WTC11 (cell line): Measurements from ENCODE around the gene PYCARD. TPM values are rescaled to one million over a fixed set of nuclear protein-coding genes. Genes with fewer than 3 reads are reported as not detected.

Source experiments
- ATAC-seq: fragments of 200-7000 bp; cut with Tn5 transposase; 2 replicates; pipeline ENCODE4 v1.10.0; 2021; ENCODE audit warnings: mild to moderate bottlenecking, moderate library complexity
- CTCF ChIA-PET: fragments of 300-600 bp; sonication (Branson Sonifier 250); formaldehyde crosslinking; loops from one replicate; lab custom pipeline; 2021; ENCODE audit warnings: antibody characterized with exemption; lab: Charles Lee
- POLR2A ChIA-PET: fragments of 350-600 bp; sonication (Branson Sonifier 250); formaldehyde crosslinking; loops from one replicate; lab custom pipeline; 2021; ENCODE audit warnings: antibody characterized with exemption; lab: Charles Lee
- DNase-seq: peaks from one replicate; pipeline ENCODE4 v3.0.0; 2021; ENCODE audit warnings: low spot score
- H3K27ac Mint-ChIP-seq: 2 replicates; pipeline ENCODE4 v1.8.0; 2021; ENCODE audit warnings: mixed read lengths
- H3K27me3 Mint-ChIP-seq: 2 replicates; pipeline ENCODE4 v1.8.0; 2021; ENCODE audit warnings: low read depth, mild to moderate bottlenecking, moderate library complexity, mixed read lengths
- H3K36me3 Mint-ChIP-seq: 2 replicates; pipeline ENCODE4 v1.8.0; 2021; ENCODE audit warnings: mixed read lengths
- H3K4me1 Mint-ChIP-seq: 2 replicates; pipeline ENCODE4 v1.8.0; 2022; ENCODE audit warnings: mixed read lengths
- H3K4me3 Mint-ChIP-seq: 2 replicates; pipeline ENCODE4 v1.8.0; 2021; ENCODE audit warnings: mild to moderate bottlenecking, moderate library complexity, mixed read lengths
- H3K9me3 Mint-ChIP-seq: 2 replicates; pipeline ENCODE4 v1.8.0; 2021; ENCODE audit warnings: mixed read lengths
- E2F5 ChIP-seq: sonication (generic); formaldehyde crosslinking; IDR thresholded peaks from 2 replicates; pipeline ENCODE4 v1.8.1; 2022; ENCODE audit warnings: mild to moderate bottlenecking, moderate library complexity, missing genetic modification reagents
- ETV6 ChIP-seq: sonication (generic); formaldehyde crosslinking; IDR thresholded peaks from 2 replicates; pipeline ENCODE4 v1.8.1; 2022; ENCODE audit warnings: mild to moderate bottlenecking, missing genetic modification reagents
- GTF2I ChIP-seq: fragments of 250-450 bp; sonication (Bioruptor Pico); conservative IDR thresholded peaks from 2 replicates; pipeline ENCODE4 v1.4.0; 2021; ENCODE audit warnings: mild to moderate bottlenecking
- NR3C1 ChIP-seq: sonication (generic); formaldehyde crosslinking; conservative IDR thresholded peaks from 2 replicates; pipeline ENCODE4 v1.8.1; 2023; ENCODE audit warnings: low read depth, mild to moderate bottlenecking, missing genetic modification reagents
- OVOL2 ChIP-seq: fragments of 250-450 bp; sonication (Bioruptor Pico); IDR thresholded peaks from 2 replicates; pipeline ENCODE4 v1.9.0; 2021; ENCODE audit warnings: mild to moderate bottlenecking, borderline replicate concordance
- TCF7 ChIP-seq: sonication (generic); formaldehyde crosslinking; IDR thresholded peaks from 2 replicates; pipeline ENCODE4 v1.8.0; 2022; ENCODE audit warnings: mild to moderate bottlenecking, low read depth, missing genetic modification reagents, moderate library complexity
- TP53 ChIP-seq: sonication (generic); formaldehyde crosslinking; IDR thresholded peaks from 2 replicates; pipeline ENCODE4 v1.8.1; 2023; ENCODE audit warnings: mild to moderate bottlenecking, missing genetic modification reagents
- ZNF232 ChIP-seq: sonication (generic); formaldehyde crosslinking; IDR thresholded peaks from 2 replicates; pipeline ENCODE4 v1.8.0; 2022; ENCODE audit warnings: mild to moderate bottlenecking, missing genetic modification reagents
- ZNF416 ChIP-seq: fragments of 250-450 bp; sonication (Bioruptor Pico); IDR thresholded peaks from 2 replicates; pipeline ENCODE4 v1.9.0; 2021; ENCODE audit warnings: mild to moderate bottlenecking, inconsistent platforms
- ZNF423 ChIP-seq: fragments of 250-450 bp; sonication (Bioruptor Pico); IDR thresholded peaks from 2 replicates; pipeline ENCODE4 v2.1.2; 2022; ENCODE audit warnings: mild to moderate bottlenecking, moderate library complexity
- total RNA-seq: library from RNA; stranded (reverse); gene quantifications from 3 replicates; pipeline ENCODE4 v1.2.3, GENCODE V29; 2021
- TF ChIP-seq, protein P1 (sequence below): sonication (generic); formaldehyde crosslinking; IDR thresholded peaks from 2 replicates; pipeline ENCODE4 v1.8.1; 2023; ENCODE audit warnings: mild to moderate bottlenecking, missing genetic modification reagents
- TF ChIP-seq, protein P2 (sequence below): sonication (generic); formaldehyde crosslinking; IDR thresholded peaks from 2 replicates; pipeline ENCODE4 v1.8.1; 2023; ENCODE audit warnings: mild to moderate bottlenecking, moderate library complexity, missing genetic modification reagents
- TF ChIP-seq, protein P3 (sequence below): fragments of 250-450 bp; sonication (Bioruptor Pico); conservative IDR thresholded peaks from 2 replicates; pipeline ENCODE4 v1.9.0; 2021; ENCODE audit warnings: mild to moderate bottlenecking
- TF ChIP-seq, protein P4 (sequence below): sonication (generic); formaldehyde crosslinking; IDR thresholded peaks from 2 replicates; pipeline ENCODE4 v1.8.0; 2023; ENCODE audit warnings: missing genetic modification reagents, mild to moderate bottlenecking, borderline replicate concordance
- TF ChIP-seq, protein P5 (sequence below): sonication (generic); formaldehyde crosslinking; IDR thresholded peaks from 2 replicates; pipeline ENCODE4 v1.8.1; 2023; ENCODE audit warnings: mild to moderate bottlenecking, missing genetic modification reagents, borderline replicate concordance

The PYCARD gene
- total RNA-seq, 1 experiment from 2014 or later, result 35.2 TPM

DNA sequence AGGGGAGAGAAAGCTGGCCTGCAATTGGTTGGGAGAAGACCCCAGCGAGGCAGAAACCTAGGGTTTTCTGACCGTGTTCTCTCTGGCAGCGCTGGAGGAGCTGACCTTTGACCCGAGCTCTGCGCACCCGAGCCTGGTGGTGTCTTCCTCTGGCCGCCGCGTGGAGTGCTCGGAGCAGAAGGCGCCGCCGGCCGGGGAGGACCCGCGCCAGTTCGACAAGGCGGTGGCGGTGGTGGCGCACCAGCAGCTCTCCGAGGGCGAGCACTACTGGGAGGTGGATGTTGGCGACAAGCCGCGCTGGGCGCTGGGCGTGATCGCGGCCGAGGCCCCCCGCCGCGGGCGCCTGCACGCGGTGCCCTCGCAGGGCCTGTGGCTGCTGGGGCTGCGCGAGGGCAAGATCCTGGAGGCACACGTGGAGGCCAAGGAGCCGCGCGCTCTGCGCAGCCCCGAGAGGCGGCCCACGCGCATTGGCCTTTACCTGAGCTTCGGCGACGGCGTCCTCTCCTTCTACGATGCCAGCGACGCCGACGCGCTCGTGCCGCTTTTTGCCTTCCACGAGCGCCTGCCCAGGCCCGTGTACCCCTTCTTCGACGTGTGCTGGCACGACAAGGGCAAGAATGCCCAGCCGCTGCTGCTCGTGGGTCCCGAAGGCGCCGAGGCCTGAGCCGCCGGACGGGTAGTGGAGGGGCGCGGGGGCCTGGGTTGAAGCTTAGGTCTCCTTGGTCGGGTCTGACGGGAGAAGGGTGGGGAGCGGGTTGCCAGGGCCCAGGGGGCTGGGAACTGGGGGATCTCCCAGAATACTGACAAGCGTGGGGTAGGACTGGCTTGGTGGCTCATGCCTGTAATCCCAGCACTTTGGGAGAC lies 21.8 kb upstream of the PYCARD start (continued):
- TF ChIP-seq, protein P1, sequence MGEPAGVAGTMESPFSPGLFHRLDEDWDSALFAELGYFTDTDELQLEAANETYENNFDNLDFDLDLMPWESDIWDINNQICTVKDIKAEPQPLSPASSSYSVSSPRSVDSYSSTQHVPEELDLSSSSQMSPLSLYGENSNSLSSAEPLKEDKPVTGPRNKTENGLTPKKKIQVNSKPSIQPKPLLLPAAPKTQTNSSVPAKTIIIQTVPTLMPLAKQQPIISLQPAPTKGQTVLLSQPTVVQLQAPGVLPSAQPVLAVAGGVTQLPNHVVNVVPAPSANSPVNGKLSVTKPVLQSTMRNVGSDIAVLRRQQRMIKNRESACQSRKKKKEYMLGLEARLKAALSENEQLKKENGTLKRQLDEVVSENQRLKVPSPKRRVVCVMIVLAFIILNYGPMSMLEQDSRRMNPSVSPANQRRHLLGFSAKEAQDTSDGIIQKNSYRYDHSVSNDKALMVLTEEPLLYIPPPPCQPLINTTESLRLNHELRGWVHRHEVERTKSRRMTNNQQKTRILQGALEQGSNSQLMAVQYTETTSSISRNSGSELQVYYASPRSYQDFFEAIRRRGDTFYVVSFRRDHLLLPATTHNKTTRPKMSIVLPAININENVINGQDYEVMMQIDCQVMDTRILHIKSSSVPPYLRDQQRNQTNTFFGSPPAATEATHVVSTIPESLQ (CRISPR knock-in tag), result no peak
- TF ChIP-seq ZNF232 (CRISPR knock-in tag) (no peak), OVOL2 (CRISPR knock-in tag) (no peak), TCF7 (CRISPR knock-in tag) (no peak), E2F5 (CRISPR knock-in tag) (no peak)
- TF ChIP-seq, protein P2, sequence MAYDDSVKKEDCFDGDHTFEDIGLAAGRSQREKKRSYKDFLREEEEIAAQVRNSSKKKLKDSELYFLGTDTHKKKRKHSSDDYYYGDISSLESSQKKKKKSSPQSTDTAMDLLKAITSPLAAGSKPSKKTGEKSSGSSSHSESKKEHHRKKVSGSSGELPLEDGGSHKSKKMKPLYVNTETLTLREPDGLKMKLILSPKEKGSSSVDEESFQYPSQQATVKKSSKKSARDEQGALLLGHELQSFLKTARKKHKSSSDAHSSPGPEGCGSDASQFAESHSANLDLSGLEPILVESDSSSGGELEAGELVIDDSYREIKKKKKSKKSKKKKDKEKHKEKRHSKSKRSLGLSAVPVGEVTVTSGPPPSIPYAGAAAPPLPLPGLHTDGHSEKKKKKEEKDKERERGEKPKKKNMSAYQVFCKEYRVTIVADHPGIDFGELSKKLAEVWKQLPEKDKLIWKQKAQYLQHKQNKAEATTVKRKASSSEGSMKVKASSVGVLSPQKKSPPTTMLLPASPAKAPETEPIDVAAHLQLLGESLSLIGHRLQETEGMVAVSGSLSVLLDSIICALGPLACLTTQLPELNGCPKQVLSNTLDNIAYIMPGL (CRISPR knock-in tag), result no peak
- TF ChIP-seq, all 79 proteins: peak for 0

DNA sequence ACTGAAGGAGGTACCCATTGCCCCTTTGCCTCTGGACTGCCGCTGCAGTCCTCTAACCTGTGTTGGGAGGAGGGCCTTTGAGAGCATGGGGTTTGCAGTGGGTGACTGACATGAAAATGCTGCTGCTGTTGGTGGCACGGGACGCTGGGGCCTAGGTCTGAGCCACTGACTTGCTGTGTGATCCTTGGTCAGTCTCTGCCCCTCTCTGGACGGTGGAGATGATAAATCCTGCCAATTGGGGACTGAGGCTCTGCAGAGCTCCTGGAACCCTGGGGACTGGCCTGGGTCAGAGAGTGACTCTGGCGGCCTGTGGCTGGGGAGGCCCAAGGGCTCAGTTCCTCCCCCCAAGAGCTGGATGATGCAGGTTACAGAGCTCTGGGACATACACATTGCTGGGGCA lies 20.5 kb upstream of the PYCARD start:
- ATAC-seq, result no peak
- H3K27ac Mint-ChIP-seq, result no peak overlapping the region
- H3K27me3 Mint-ChIP-seq, result peaks cover 23% of the 10 kb centered on the region
- POLR2A ChIA-PET, result no interaction called here
- CTCF ChIA-PET, result interaction anchor here (0.6 kb wide), 1 partner anchor 189 kb away, joined by 3 read pairs; no protein-coding TSS in a partner anchor
- no peaks in the 10 kb centered on the region for H3K36me3 Mint-ChIP-seq
- DNase-seq, result no peak
- no peaks in the 10 kb centered on the region for H3K9me3 Mint-ChIP-seq
- H3K4me3 Mint-ChIP-seq, result no peak overlapping the region
- no peaks in the 10 kb centered on the region for H3K4me1 Mint-ChIP-seq
- TF ChIP-seq ZNF423 (CRISPR knock-in tag) (no peak), ETV6 (CRISPR knock-in tag) (no peak), ZNF416 (CRISPR knock-in tag) (no peak), TP53 (no peak), NR3C1 (CRISPR knock-in tag) (no peak), GTF2I (CRISPR knock-in tag) (no peak)
- TF ChIP-seq, protein P3, sequence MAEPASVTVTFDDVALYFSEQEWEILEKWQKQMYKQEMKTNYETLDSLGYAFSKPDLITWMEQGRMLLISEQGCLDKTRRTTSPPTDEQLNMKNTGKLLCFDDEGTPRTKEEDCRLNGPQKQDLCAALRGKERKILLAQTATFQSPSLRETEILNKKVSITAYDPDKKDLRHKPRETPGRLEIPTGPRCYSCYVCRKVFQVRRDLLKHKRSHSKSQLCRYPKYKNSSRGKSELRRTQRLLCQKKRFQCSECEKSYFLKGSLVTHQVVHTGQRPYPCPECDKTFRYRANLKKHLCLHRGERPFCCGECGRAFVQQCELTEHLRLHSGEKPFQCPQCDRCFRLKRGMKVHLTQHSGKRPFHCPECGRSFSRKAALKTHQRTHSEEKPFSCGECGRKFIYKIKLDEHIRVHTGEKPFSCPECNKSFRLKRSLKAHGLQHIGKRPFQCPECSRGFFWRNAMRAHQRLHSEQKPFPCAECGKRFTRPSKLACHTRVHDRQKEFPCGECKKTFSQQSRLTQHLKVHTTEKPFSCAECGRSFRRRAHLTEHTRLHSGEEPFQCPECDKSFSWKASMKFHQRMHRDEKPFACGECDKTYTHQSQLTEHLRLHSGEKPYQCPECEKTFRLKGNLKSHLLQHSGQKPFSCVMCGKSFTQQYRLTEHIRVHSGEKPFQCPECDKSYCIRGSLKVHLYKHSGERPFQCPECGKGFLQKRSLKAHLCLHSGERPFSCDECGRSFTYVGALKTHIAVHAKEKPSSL (CRISPR knock-in tag), result no peak
- TF ChIP-seq, protein P2 (CRISPR knock-in tag), result no peak
- TF ChIP-seq, protein P4, sequence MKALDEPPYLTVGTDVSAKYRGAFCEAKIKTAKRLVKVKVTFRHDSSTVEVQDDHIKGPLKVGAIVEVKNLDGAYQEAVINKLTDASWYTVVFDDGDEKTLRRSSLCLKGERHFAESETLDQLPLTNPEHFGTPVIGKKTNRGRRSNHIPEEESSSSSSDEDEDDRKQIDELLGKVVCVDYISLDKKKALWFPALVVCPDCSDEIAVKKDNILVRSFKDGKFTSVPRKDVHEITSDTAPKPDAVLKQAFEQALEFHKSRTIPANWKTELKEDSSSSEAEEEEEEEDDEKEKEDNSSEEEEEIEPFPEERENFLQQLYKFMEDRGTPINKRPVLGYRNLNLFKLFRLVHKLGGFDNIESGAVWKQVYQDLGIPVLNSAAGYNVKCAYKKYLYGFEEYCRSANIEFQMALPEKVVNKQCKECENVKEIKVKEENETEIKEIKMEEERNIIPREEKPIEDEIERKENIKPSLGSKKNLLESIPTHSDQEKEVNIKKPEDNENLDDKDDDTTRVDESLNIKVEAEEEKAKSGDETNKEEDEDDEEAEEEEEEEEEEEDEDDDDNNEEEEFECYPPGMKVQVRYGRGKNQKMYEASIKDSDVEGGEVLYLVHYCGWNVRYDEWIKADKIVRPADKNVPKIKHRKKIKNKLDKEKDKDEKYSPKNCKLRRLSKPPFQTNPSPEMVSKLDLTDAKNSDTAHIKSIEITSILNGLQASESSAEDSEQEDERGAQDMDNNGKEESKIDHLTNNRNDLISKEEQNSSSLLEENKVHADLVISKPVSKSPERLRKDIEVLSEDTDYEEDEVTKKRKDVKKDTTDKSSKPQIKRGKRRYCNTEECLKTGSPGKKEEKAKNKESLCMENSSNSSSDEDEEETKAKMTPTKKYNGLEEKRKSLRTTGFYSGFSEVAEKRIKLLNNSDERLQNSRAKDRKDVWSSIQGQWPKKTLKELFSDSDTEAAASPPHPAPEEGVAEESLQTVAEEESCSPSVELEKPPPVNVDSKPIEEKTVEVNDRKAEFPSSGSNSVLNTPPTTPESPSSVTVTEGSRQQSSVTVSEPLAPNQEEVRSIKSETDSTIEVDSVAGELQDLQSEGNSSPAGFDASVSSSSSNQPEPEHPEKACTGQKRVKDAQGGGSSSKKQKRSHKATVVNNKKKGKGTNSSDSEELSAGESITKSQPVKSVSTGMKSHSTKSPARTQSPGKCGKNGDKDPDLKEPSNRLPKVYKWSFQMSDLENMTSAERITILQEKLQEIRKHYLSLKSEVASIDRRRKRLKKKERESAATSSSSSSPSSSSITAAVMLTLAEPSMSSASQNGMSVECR, result no peak
- TF ChIP-seq, protein P5, sequence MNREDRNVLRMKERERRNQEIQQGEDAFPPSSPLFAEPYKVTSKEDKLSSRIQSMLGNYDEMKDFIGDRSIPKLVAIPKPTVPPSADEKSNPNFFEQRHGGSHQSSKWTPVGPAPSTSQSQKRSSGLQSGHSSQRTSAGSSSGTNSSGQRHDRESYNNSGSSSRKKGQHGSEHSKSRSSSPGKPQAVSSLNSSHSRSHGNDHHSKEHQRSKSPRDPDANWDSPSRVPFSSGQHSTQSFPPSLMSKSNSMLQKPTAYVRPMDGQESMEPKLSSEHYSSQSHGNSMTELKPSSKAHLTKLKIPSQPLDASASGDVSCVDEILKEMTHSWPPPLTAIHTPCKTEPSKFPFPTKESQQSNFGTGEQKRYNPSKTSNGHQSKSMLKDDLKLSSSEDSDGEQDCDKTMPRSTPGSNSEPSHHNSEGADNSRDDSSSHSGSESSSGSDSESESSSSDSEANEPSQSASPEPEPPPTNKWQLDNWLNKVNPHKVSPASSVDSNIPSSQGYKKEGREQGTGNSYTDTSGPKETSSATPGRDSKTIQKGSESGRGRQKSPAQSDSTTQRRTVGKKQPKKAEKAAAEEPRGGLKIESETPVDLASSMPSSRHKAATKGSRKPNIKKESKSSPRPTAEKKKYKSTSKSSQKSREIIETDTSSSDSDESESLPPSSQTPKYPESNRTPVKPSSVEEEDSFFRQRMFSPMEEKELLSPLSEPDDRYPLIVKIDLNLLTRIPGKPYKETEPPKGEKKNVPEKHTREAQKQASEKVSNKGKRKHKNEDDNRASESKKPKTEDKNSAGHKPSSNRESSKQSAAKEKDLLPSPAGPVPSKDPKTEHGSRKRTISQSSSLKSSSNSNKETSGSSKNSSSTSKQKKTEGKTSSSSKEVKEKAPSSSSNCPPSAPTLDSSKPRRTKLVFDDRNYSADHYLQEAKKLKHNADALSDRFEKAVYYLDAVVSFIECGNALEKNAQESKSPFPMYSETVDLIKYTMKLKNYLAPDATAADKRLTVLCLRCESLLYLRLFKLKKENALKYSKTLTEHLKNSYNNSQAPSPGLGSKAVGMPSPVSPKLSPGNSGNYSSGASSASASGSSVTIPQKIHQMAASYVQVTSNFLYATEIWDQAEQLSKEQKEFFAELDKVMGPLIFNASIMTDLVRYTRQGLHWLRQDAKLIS (CRISPR knock-in tag), result no peak
